Karpas-422 (cell line): ENCODE data around the gene CACNA1C. TPM values are rescaled to one million over a fixed set of nuclear protein-coding genes. Genes with fewer than 3 reads are reported as not detected.
"Not testable (repeated sequence)": the region's sequence is repeated elsewhere in the genome, so short reads cannot be mapped to it uniquely, and the experiment has no call there.

ENCODE experiments used
- DNase-seq: peaks from one replicate; pipeline ENCODE4 v3.0.0-alpha.2; 2015
- H2AFZ ChIP-seq: fragments of 200-600 bp; sonication (generic); 2 replicates; pipeline ENCODE4 v1.6.1; 2014; ENCODE audit warnings: antibody characterized with exemption, low read length, mixed read lengths
- H3K27ac ChIP-seq: fragments of 200-600 bp; sonication (generic); 2 replicates; pipeline ENCODE4 v1.5.1; 2014; ENCODE audit warnings: mild to moderate bottlenecking, low read length, moderate library complexity
- H3K27me3 ChIP-seq: fragments of 200-600 bp; sonication (generic); 2 replicates; pipeline ENCODE4 v1.6.1; 2014; ENCODE audit warnings: low read length, mixed read lengths
- H3K36me3 ChIP-seq: fragments of 200-600 bp; sonication (generic); 2 replicates; pipeline ENCODE4 v1.6.1; 2014; ENCODE audit warnings: low read length, mixed read lengths; ENCODE audit not compliant: insufficient read depth
- H3K4me1 ChIP-seq: fragments of 200-600 bp; sonication (generic); 2 replicates; pipeline ENCODE4 v1.6.1; 2014; ENCODE audit warnings: mild to moderate bottlenecking, low read length, mixed read lengths
- H3K4me2 ChIP-seq: fragments of 200-600 bp; sonication (generic); 2 replicates; pipeline ENCODE4 v1.6.1; 2014; ENCODE audit warnings: low read length, low read depth, mild to moderate bottlenecking; ENCODE audit not compliant: poor library complexity, severe bottlenecking
- H3K4me3 ChIP-seq: fragments of 200-600 bp; sonication (generic); 2 replicates; pipeline ENCODE4 v1.5.1; 2014; ENCODE audit warnings: mild to moderate bottlenecking, antibody characterized with exemption, low read length, mixed read lengths
- H3K79me2 ChIP-seq: fragments of 200-600 bp; sonication (generic); 2 replicates; pipeline ENCODE4 v1.6.1; 2014; ENCODE audit warnings: mild to moderate bottlenecking, low read length, mixed read lengths
- H3K9ac ChIP-seq: fragments of 200-600 bp; sonication (generic); 2 replicates; pipeline ENCODE4 v1.6.0; 2014; ENCODE audit warnings: low read length
- H3K9me2 ChIP-seq: fragments of 200-600 bp; sonication (generic), shearing (Covaris generic); replicated peaks from 2 replicates; pipeline ENCODE4 v1.6.0; 2014; ENCODE audit warnings: mild to moderate bottlenecking, low read length, moderate library complexity; ENCODE audit not compliant: insufficient read depth
- H3K9me3 ChIP-seq: fragments of 300-700, 200-600 bp; sonication (generic); 2 replicates; pipeline ENCODE4 v1.6.1; 2014; ENCODE audit warnings: low read length, mixed read lengths
- H4K20me1 ChIP-seq: fragments of 200-600 bp; sonication (generic); 2 replicates; pipeline ENCODE4 v1.6.1; 2014; ENCODE audit warnings: mild to moderate bottlenecking, antibody characterized with exemption, low read length, low read depth; ENCODE audit not compliant: insufficient read depth
- total RNA-seq: library from RNA; depleted of rRNA; stranded (reverse); fragments of >200 nt; shearing (Covaris generic); gene quantifications from 2 replicates; pipeline ENCODE4 v1.2.3, GENCODE V29; 2014; ENCODE audit warnings: low replicate concordance

CACNA1C gene
- total RNA-seq, 1 experiment from 2014 or later = 0.11 TPM

- no peak for DNase-seq
- Histone ChIP-seq H3K4me1 (peaks cover 13% of the 10 kb centered on the region), H3K27me3 (no peaks in the 10 kb centered on the region), H4K20me1 (no peaks in the 10 kb centered on the region), H3K4me2 (no peak overlapping the region), H3K27ac (no peak overlapping the region), H2AFZ (no peak overlapping the region), H3K36me3 (no peaks in the 10 kb centered on the region), H3K4me3 (no peak overlapping the region), H3K9me3 (peaks cover 3% of the 10 kb centered on the region; the same call in 1 of the 2 replicates), H3K9ac (no peak overlapping the region), H3K9me2 (no peaks in the 10 kb centered on the region), H3K79me2 (no peaks in the 10 kb centered on the region)
These were observed 198.0 kb downstream of the CACNA1C start for GRCh38 chr12:2250797-2251196.

- DNase-seq = no peak
- no peak overlapping the region for H3K9ac ChIP-seq
- H3K79me2 ChIP-seq = no peaks in the 10 kb centered on the region
- H3K27ac ChIP-seq = no peak overlapping the region
- H4K20me1 ChIP-seq = no peaks in the 10 kb centered on the region
- H3K9me2 ChIP-seq = no peaks in the 10 kb centered on the region
- no peaks in the 10 kb centered on the region for H3K27me3 ChIP-seq
- peaks cover 5% of the 10 kb centered on the region; the same call in 1 of the 2 replicates for H3K9me3 ChIP-seq
- no peak overlapping the region for H2AFZ ChIP-seq
- no peak overlapping the region for H3K4me2 ChIP-seq
- H3K4me3 ChIP-seq = no peak overlapping the region
- peaks cover 13% of the 10 kb centered on the region for H3K4me1 ChIP-seq
- H3K36me3 ChIP-seq = no peaks in the 10 kb centered on the region
These were observed 198.9 kb downstream of the CACNA1C start for GRCh38 chr12:2251526-2252209.

DNA sequence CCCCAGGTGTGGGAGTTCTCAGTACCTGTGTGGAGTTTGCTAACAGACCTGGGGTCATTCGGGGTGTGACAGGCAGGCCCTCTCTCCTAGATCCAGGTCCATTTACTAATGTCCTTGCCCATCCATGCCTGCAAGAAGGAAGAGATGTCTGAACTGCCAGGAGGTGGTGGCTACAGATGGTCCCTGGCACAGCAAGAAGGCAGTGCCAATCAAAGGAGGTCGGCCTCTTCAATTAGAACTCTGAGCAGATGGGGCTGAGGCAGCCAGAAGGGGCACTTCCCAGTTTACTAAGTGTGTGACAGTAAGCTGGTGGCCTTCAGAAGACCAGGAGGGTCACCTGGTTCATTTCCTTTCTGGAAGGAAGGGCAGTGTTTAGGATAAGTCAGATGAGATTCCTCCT lies 202.5 kb downstream of the CACNA1C start:
- H3K4me3 ChIP-seq = no peak overlapping the region
- no peaks in the 10 kb centered on the region for H4K20me1 ChIP-seq
- H3K36me3 ChIP-seq = no peaks in the 10 kb centered on the region
- H2AFZ ChIP-seq = no peak overlapping the region
- no peak overlapping the region for H3K4me2 ChIP-seq
- H3K27me3 ChIP-seq = no peaks in the 10 kb centered on the region
- peaks cover 8% of the 10 kb centered on the region for H3K4me1 ChIP-seq
- DNase-seq = no peak
- no peak overlapping the region for H3K27ac ChIP-seq
- H3K79me2 ChIP-seq = no peaks in the 10 kb centered on the region
- no peaks in the 10 kb centered on the region for H3K9me2 ChIP-seq
- no peak overlapping the region for H3K9ac ChIP-seq
- peaks cover 5% of the 10 kb centered on the region; the same call in 1 of the 2 replicates for H3K9me3 ChIP-seq

GRCh38 chr12:2255731-2256130 lies 202.9 kb downstream of the CACNA1C start:
- not testable (repeated sequence) for H3K9me3 ChIP-seq, H3K4me2 ChIP-seq, H4K20me1 ChIP-seq, H3K4me1 ChIP-seq, H3K79me2 ChIP-seq, H2AFZ ChIP-seq, H3K9ac ChIP-seq, H3K9me2 ChIP-seq, H3K27ac ChIP-seq, H3K27me3 ChIP-seq, H3K4me3 ChIP-seq, H3K36me3 ChIP-seq, DNase-seq

DNA sequence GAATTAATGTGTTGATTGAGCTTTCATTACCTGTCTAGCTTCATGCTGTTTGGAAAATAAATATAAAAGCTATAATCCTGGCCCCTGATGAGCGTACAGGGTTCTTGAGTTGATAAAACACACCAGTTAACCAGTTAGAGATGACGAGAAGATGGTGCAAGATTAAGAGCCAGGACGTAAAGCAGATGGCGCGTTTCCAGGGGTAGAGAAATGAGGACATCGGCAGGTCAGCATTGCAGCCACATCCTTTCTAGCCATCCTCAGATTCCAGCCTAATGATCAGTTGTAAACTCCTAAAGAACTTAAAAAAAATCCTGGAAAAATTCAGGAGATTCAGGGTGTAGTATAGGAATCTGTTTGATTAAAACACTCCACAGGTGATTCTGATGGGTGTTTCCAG lies 203.7 kb downstream of the CACNA1C start:
- Histone ChIP-seq H3K9me3 (peaks cover 5% of the 10 kb centered on the region; the same call in 1 of the 2 replicates), H2AFZ (no peak overlapping the region), H3K27me3 (no peaks in the 10 kb centered on the region), H3K4me3 (no peak overlapping the region), H3K27ac (no peak overlapping the region), H3K36me3 (no peaks in the 10 kb centered on the region), H3K4me1 (peaks cover 7% of the 10 kb centered on the region), H4K20me1 (no peaks in the 10 kb centered on the region), H3K79me2 (no peaks in the 10 kb centered on the region), H3K4me2 (no peak overlapping the region), H3K9ac (no peak overlapping the region), H3K9me2 (no peaks in the 10 kb centered on the region)
- no peak for DNase-seq

GRCh38 chr12:2256915-2257314 lies 204.1 kb downstream of the CACNA1C start:
- Histone ChIP-seq H3K4me2 (no peak overlapping the region), H3K36me3 (no peaks in the 10 kb centered on the region), H3K27ac (no peak overlapping the region), H3K79me2 (no peaks in the 10 kb centered on the region), H3K9me3 (peaks cover 5% of the 10 kb centered on the region; the same call in 1 of the 2 replicates), H3K9me2 (no peaks in the 10 kb centered on the region), H3K4me1 (peaks cover 3% of the 10 kb centered on the region), H3K9ac (no peak overlapping the region), H3K4me3 (no peak overlapping the region), H2AFZ (no peak overlapping the region), H4K20me1 (no peaks in the 10 kb centered on the region), H3K27me3 (no peaks in the 10 kb centered on the region)
- DNase-seq = no peak

DNA sequence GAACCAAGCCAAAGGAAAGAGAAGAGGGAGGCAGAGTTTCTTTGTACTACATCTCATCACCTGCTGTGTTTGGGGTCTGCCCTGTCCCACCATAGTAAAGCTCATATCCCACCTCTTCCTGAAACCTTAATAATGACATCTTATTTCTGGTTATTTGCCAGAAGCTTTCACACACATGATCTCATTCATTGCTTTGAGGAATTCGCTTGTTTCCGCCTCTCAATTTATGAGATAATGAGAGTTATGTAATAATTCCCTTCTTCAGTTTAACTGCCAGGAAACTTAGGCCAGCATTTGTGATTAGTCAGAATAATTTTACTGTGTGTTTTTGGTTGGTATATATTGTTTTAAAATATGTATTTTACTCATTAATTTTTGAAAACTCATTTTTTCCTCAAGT lies 205.2 kb downstream of the CACNA1C start:
- no peaks in the 10 kb centered on the region for H3K27me3 ChIP-seq
- H4K20me1 ChIP-seq = no peaks in the 10 kb centered on the region
- DNase-seq = no peak
- H2AFZ ChIP-seq = no peak overlapping the region
- H3K9me2 ChIP-seq = no peaks in the 10 kb centered on the region
- no peak overlapping the region for H3K4me3 ChIP-seq
- H3K36me3 ChIP-seq = no peaks in the 10 kb centered on the region
- H3K9me3 ChIP-seq = peaks cover 5% of the 10 kb centered on the region; the same call in 1 of the 2 replicates
- H3K4me2 ChIP-seq = no peak overlapping the region
- no peaks in the 10 kb centered on the region for H3K4me1 ChIP-seq
- H3K79me2 ChIP-seq = no peaks in the 10 kb centered on the region
- no peak overlapping the region for H3K9ac ChIP-seq
- no peak overlapping the region for H3K27ac ChIP-seq

GRCh38 chr12:2259369-2259768 lies 206.6 kb downstream of the CACNA1C start:
- H3K79me2 ChIP-seq = no peaks in the 10 kb centered on the region
- peaks cover 5% of the 10 kb centered on the region; the same call in 1 of the 2 replicates for H3K9me3 ChIP-seq
- H3K9me2 ChIP-seq = no peaks in the 10 kb centered on the region
- no peak overlapping the region for H2AFZ ChIP-seq
- no peaks in the 10 kb centered on the region for H3K36me3 ChIP-seq
- H3K9ac ChIP-seq = no peak overlapping the region
- H3K4me3 ChIP-seq = no peak overlapping the region
- H4K20me1 ChIP-seq = no peaks in the 10 kb centered on the region
- no peaks in the 10 kb centered on the region for H3K27me3 ChIP-seq
- no peak overlapping the region for H3K4me2 ChIP-seq
- H3K27ac ChIP-seq = no peak overlapping the region
- H3K4me1 ChIP-seq = no peaks in the 10 kb centered on the region
- DNase-seq = no peak
